ENCODE measurements around the gene REC8.

REC8 gene

DNA sequence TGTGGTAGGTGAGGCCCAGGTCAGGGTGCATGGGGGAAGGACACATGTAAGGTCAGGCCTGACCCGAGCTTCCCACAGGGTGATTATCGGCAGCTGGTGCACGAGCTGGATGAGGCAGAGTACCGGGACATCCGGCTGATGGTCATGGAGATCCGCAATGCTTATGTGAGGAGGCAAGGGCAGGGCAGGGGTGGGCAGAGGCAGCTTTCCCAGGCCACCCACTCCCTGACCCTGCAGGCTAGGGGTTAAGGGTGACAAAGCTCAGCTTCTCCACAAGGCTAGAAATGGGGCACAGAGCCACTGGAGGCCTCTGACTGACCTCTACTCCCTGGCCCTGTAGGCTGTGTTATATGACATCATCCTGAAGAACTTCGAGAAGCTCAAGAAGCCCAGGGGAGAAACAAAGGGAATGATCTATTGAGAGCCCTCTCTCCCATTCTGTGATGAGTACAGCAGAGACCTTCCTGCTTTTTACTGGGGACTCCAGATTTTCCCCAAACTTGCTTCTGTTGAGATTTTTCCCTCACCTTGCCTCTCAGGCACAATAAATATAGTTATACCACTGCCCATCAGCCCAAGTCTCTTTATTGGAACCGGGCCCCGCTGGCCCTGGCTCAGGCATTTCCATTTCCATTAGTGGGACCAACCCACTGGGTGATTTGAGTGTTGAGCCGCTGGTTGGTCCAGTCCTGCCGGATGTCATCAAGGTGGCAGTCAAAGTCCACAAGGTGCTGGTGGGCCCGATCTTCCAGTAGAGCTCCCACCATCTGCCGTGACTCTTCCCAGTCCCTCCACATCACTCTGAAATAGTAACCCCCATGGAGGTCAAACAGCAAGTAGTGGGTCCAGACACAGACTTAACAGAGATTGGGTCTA lies 33.2 kb upstream of the REC8 start:
- DNase-seq (ENCODE audit: low read depth, low spot score), result no peak

DNA sequence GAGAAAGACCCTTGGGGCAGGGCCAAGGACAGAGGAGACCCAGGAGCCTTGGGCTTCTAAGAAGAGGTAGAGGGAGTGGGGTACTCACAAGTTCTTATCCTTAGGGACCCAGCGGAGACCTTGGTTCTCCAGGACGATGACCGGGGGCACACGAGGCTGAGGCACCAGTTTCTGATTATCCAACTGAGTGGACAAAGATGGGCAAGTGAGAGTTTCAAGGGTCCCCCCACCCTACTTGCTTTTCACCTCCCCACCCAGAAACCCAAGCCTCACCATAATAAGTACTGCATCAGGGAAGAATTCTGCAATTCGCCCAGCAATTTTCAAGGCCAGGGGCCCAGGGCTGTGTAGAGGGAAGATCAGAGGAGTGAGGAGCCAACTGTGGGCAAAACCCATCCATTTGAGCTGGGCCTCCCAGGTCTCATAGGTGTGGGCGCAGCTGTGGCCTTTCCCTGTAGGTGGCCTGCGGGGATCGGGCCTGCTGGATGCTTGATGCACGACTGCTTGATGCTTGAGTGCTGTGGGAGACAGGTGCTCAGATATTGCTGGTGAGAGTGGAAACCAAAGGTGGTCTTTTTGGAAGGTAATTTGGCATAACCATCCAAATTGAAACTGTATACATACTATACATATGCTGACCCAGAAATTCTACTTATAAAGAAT lies 32.5 kb upstream of the REC8 start:
- no peak for DNase-seq (ENCODE audit: low read depth, low spot score)

DNA sequence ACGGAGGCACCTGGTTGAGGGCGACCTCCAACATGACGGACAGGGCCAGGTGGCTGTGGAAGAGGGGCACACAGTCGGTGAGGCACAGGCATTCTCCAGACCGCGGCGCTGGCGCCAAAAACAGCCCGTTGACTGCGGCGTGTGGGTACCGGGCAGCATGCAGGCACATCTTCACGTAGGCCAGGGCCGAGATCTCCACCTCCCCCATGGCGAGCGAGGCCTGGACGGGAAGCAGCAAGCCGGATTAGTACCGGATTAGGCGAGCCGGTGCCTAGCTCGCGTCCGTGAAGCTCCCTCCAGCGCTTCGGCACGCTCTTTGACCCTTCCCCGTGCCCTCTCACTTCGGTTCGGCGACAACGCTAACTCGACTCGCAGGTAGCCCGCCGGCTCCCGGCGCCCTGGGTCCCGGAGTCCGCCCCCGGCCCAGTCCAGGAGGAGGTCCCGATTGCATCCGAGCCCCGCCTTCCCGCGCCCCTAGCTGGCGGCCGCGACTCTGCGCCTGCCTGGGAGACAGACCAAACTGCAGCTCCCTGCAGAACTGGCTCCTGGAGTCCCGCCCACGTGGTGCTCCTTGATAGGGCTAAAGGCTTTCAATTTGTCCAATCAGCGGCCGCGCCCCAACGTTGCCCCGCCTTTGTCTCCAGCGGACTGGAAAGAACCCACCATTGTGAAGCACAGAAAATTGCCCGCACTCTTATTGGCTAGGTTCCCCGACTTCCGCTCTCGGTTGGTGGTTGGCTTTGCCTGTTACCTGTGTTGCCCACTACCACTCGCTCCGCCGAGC lies 30.6 kb upstream of the REC8 start, which contains the start of gene EMC9:
EMC9 (minus strand) TSS at position 495 of the 784 bp plus-strand sequence; CDS start at position 208, 287 bp downstream.
- DNase-seq (ENCODE audit: low read depth, low spot score), result peak; percentile 96

DNA sequence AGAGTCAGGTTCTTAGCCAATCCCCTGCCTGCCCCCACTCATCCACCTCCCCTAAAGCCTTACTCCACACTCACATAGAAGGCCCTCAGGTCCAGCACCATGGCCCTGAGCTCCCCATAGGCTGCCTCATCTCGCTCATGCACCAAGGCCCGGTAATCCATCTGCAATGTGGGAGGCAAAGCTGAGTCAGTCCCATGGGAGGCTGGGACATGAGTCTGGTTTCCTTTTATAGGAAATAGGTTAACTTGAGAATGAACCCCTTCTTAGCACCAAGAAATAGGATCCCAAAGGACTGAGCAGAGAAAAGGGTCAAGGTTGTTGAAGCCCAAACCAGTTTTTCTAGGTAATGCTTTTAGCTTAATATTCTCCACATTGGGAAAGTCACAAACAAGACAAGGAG lies 28.4 kb upstream of the REC8 start:
- no peak for DNase-seq (ENCODE audit: low read depth, low spot score)

DNA sequence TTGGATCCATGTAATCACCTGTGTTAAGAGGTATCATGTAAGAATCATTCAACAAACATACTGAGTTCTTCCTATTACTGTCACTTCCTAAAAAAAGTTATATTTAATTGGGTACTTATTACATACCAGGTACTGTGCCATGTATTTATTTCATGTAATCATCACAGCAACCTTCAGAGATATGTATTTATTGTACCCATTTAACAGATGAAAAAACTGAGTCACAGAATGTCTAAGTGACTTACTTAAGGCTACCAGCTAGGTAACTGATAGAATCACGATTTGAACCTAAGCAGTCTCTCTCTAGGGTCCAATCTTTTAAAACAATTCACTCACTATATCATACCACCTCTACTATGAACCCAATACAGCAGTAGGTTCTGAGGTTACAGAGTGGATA lies 27.4 kb upstream of the REC8 start:
- DNase-seq (ENCODE audit: low read depth, low spot score), result no peak

DNA sequence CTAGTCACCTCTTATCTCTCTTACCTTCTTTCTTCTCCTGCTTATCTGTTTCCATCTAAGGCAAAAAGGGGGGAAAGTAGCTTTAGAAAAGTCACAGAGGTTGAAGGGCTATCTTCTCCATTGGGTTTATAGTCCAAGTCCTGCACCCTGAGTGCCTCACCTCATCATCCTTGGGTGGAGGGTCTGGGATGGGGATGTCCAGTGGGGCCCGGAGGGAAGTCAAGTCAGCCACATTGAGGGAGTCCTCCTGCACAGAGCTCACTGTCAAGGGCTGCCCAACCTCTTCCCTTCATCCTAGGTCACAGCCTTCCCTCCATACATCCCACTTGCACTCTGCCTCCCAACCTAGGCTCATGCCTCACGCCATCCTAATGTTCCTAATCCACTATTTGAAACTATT lies 26.7 kb upstream of the REC8 start:
- no peak for DNase-seq (ENCODE audit: low read depth, low spot score)

DNA sequence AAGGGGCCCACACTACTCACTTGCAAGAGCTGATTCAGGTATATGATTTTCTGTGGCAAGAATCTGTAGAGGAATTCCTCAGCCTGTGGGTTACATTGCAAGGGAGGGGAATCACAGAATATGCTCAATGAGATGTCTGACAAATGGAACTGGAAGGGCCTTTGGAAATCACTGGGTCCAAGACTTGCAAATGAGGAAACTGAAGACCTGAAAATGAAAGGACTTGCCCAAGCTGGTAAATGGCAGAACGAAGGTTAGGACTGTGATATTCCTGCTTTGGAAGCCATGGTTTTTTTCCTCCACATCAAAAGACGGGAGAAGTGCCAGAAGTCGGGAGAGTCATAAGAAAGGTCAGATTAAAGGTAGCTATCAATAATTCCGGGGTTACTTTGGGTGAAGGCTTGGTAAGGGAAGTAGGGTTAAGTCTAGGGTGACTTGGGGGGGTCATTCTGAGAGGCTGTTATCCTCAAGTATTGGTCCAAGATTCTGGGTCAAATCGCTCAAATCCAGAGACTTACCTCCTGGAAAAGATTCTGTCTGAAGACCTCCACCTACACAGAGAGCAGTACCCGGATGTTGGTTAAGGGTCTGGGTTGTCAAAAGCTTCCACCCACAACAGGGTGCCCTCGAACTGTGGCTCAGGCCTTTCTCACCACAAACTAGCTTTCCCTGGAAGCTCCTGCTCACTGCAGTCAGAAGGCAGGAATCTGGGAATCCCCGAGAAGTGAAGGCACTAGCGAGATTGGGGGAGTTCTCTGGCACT lies 26.0 kb upstream of the REC8 start:
- DNase-seq (ENCODE audit: low read depth, low spot score), result no peak

DNA sequence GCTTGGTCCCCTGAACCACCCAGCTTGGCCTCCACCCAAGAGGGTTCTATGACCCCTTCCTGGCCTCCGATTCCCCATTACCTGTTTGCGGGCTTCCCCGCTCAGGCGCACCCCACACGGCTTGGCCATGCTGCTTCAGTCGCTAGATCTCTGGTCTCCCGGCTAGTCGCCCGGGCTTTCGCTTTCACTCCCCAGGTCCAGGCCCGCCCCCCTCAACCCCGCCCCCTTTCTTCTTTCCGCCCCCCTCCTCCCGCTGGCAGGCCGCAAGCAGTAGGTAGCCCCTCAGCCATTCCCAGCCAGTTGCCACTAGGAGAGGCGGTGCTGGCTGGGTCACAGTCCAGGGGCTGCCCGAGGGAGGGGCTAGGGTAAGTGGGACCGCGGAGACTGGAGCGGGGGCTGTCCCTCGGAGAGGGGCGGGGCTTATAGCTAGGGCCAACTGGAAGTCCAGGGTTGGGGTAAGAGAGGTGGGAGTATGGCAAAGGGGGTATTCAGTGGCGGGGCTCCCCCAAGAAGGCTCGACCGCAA lies 25.4 kb upstream of the REC8 start, which contains the start of gene PSME2:
PSME2 (minus strand) TSS at position 158 of the 525 bp plus-strand sequence; CDS start at position 129, 29 bp downstream.
- DNase-seq (ENCODE audit: low read depth, low spot score), result peak; percentile 89

DNA sequence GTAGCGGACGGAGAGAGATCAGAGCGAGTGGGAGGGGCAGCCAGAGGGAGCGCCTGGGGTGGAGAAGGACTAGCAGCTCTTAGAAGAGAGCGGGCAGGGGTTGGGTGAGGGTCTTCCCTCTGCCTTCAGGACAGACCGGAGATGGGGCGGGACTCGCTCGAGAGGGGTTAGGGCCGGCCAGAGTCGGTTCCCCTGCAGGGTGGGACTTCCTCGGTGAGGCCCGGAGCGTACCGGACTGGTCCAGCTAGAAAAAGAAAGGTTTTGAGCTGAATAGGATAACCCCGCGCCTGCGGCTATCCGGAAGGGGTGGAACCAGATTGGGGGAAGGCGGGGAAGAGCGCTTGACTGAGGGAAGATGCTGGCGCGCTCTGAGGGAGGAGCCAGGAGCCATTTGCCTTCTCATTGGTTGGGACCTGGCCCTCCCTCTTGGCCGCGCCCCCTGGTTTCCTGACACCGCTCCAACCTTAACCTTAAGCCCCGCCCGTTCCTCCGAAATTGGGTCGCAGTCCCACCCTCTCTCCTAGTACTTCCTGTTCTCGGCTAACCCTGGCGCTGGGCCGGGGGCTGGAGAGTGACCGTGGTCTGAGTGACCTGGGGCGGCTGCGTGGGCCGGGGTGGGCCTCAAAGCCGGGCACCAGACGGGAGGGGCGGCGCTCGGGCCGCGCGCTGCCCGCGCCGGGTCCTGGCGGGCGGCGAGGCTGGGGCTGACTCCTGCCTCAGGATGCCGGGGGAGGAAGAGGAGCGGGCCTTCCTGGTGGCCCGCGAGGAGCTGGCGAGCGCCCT lies 24.7 kb upstream of the REC8 start, which contains the start of gene RNF31:
RNF31 (plus strand) TSS at position 521 of the 783 bp plus-strand sequence; CDS start at position 722, 201 bp downstream.
- DNase-seq (ENCODE audit: low read depth, low spot score), result peak; percentile 93

DNA sequence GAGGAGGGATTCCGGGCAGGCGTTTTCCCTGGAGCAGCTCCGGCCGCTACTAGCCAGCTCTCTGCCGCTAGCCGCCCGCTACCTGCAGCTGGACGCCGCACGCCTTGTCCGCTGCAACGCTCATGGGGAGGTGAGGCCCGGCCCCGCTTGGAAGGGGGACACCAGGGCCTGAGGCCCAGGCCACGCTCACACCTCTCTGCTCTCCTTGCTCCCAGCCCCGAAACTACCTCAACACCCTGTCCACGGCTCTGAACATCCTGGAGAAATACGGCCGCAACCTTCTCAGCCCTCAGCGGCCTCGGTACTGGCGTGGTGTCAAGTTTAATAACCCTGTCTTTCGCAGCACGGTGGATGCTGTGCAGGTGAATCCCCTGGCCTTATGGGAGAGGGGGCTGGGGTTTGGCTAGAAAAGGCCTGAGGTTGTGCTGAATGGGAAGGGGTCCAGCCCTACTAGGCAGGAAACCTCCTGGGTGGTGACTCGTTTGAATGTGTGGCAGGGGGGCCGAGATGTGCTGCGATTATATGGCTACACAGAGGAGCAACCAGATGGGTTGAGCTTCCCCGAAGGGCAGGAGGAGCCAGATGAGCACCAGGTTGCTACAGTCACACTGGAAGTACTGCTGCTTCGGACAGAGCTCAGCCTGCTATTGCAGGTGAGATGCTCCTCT lies 24.0 kb upstream of the REC8 start:
- no peak for DNase-seq (ENCODE audit: low read depth, low spot score)

DNA sequence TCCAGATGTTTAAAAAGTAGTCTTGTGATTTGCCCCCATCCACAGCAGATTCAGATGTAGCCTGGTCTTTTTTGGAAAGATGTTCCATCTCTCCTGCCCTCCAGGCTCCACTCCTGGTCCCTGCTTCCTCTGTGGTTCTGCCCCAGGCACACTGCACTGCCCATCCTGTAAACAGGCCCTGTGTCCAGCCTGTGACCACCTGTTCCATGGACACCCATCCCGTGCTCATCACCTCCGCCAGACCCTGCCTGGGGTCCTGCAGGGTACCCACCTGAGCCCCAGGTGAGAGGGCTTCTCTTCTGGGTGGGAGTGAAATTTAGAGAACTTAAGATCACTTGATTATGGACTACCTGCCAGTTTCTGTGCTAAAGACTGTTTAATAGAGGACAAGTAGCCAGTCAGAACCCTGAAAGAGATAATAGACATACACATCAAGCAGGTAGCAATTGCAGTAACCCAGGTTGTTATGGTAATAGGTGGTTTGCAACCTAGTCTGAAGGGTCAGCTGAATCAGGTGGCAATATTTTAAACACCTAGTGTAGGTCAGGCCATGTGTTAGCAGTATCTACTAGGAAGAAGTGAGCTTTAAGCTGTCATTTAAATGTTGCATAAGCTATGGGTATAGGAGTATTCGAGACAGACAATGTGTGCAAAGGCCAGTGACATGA lies 22.4 kb upstream of the REC8 start:
- DNase-seq (ENCODE audit: low read depth, low spot score), result no peak

DNA sequence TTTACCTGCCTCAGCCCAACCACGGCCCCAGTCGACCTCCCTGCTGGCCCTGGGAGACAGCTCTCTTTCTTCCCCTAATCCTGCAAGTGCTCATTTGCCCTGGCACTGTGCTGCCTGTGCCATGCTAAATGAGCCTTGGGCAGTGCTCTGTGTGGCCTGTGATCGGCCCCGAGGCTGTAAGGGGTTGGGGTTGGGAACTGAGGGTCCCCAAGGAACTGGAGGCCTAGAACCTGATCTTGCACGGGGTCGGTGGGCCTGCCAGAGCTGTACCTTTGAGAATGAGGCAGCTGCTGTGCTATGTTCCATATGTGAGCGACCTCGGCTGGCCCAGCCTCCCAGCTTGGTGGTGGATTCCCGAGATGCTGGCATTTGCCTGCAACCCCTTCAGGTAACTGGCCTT lies 21.8 kb upstream of the REC8 start:
- DNase-seq (ENCODE audit: low read depth, low spot score), result no peak

DNA sequence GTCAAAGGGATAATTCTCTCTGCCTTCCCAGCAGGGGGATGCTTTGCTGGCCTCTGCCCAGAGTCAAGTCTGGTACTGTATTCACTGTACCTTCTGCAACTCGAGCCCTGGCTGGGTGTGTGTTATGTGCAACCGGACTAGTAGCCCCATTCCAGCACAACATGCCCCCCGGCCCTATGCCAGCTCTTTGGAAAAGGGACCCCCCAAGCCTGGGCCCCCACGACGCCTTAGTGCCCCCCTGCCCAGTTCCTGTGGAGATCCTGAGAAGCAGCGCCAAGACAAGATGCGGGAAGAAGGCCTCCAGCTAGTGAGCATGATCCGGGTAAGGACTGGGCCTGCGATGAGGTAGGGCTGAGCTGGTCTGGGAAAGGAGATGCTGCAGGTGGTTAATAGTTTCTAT lies 21.3 kb upstream of the REC8 start:
- DNase-seq (ENCODE audit: low read depth, low spot score), result no peak

DNA sequence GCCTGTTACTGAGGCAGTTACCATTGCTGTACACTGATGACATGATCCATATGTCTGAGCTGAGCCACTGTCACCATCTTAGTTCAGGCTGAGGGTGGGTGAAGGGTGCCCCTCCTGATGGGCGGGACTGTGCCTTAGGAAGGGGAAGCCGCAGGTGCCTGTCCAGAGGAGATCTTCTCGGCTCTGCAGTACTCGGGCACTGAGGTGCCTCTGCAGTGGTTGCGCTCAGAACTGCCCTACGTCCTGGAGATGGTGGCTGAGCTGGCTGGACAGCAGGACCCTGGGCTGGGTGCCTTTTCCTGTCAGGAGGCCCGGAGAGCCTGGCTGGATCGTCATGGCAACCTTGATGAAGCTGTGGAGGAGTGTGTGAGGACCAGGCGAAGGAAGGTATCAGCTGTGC lies 20.9 kb upstream of the REC8 start:
- DNase-seq (ENCODE audit: low read depth, low spot score), result no peak

DNA sequence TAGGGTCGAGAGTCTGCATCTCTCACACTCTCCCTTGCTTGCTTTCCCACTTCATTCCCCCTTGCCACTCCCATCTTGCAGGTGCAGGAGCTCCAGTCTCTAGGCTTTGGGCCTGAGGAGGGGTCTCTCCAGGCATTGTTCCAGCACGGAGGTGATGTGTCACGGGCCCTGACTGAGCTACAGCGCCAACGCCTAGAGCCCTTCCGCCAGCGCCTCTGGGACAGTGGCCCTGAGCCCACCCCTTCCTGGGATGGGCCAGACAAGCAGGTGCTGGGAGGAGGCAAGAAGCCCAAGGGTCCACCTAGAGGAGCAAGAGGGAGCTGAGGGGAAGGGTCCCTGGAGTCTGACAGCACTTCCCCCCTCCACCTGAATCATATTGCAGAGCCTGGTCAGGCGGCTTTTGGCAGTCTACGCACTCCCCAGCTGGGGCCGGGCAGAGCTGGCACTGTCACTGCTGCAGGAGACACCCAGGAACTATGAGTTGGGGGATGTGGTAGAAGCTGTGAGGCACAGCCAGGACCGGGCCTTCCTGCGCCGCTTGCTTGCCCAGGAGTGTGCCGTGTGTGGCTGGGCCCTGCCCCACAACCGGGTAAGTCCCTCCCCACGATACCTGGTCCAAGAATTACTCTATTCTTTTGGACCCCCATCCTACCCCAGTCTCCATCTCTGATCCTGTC lies 20.3 kb upstream of the REC8 start:
- no peak for DNase-seq (ENCODE audit: low read depth, low spot score)

DNA sequence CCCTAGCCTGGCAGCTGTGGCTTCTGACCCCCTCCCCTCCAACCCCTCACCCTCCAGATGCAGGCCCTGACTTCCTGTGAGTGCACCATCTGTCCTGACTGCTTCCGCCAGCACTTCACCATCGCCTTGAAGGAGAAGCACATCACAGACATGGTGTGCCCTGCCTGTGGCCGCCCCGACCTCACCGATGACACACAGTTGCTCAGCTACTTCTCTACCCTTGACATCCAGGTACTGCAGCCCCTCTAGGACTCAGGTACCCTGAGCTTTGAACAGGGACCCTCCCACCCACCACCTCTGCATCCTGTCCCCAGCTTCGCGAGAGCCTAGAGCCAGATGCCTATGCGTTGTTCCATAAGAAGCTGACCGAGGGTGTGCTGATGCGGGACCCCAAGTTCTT lies 16.8 kb upstream of the REC8 start:
- DNase-seq (ENCODE audit: low read depth, low spot score), result no peak

DNA sequence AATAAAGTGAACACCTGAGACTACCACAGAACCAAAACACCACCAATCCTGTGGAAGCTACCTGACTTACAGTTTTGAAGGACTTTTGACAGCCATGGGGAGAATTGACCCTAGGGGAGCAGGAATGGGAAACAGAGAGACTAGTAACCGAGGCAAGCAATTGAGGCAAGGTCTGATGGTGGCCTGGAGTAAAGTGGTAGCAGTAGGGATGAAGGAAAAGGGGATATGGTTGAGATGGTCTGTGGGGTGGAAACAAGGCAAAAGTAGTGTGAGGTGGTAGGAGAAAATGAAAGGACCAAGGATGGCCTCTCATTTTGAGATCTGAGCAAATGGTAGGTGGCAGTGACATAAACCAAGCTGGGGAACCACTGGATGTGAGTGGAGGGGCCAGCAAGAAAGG lies 15.0 kb upstream of the REC8 start:
- no peak for DNase-seq (ENCODE audit: low read depth, low spot score)

DNA sequence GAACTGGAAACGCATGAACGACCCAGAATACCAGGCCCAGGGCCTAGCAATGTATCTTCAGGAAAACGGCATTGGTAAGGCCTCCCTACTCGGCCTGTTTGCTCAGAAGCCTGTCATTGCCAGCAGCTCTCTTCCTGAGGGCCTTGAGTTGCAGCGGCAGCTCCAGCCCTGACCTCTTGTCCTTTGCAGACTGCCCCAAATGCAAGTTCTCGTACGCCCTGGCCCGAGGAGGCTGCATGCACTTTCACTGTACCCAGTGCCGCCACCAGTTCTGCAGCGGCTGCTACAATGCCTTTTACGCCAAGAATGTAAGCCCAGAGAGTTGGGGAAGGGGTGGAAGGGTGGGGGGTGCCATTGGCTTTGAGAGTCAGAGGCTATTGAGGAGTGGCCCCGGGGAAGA lies 14.5 kb upstream of the REC8 start:
- DNase-seq (ENCODE audit: low read depth, low spot score), result no peak
